PC-9 (cell line): Measurements from ENCODE around the gene NOS1AP. TPM values are rescaled to one million over a fixed set of nuclear protein-coding genes. Genes with fewer than 3 reads are reported as not detected.
"Not testable (repeated sequence)": the region's sequence is repeated elsewhere in the genome, so short reads cannot be mapped to it uniquely, and the experiment has no call there.

Source experiments
- BruUV-seq: library from RNA; stranded (reverse); fragments of 400-500 nt; replicated peaks from 2 replicates; lab custom pipeline; 2021; lab: Mats Ljungman, UMichigan
- CTCF ChIA-PET: fragments of 300-600 bp; sonication (Branson Sonifier 250); formaldehyde crosslinking; loops from one replicate; lab custom pipeline; 2022; ENCODE audit warnings: antibody characterized with exemption; lab: Charles Lee
- POLR2A ChIA-PET: fragments of 300-600 bp; sonication (Branson Sonifier 250); formaldehyde crosslinking; loops from one replicate; lab custom pipeline; 2022; ENCODE audit warnings: antibody characterized with exemption; ENCODE audit not compliant: unreplicated experiment; lab: Charles Lee
- DNase-seq, 2 experiments: peaks; one replicate each; pipeline versions ENCODE4 v3.0.0 to v3.0.0-alpha.2; 2015 to 2022; ENCODE audit warnings: mixed read lengths in 1 of 2
- H2AFZ ChIP-seq: fragments of 200-600 bp; sonication (generic); 2 replicates; pipeline ENCODE4 v1.8.1; 2017; ENCODE audit warnings: antibody characterized with exemption
- H3F3A ChIP-seq: fragments of 200-600 bp; sonication (generic); 2 replicates; pipeline ENCODE4 v1.8.1; 2017; ENCODE audit warnings: antibody characterized with exemption, mild to moderate bottlenecking, low read depth; ENCODE audit not compliant: insufficient read depth
- H3K27ac ChIP-seq: fragments of 200-600 bp; sonication (generic); 2 replicates; pipeline ENCODE4 v1.6.1; 2016; ENCODE audit warnings: mixed run types
- H3K27me3 ChIP-seq: fragments of 200-600 bp; sonication (generic); 2 replicates; pipeline ENCODE4 v1.6.1; 2016; ENCODE audit warnings: low read depth, mixed run types; ENCODE audit not compliant: insufficient read depth
- H3K36me3 ChIP-seq: fragments of 200-600 bp; sonication (generic); 2 replicates; pipeline ENCODE4 v1.6.1; 2016; ENCODE audit warnings: low read depth, mixed run types
- H3K4me1 ChIP-seq: fragments of 200-600 bp; sonication (generic); replicated peaks from 2 replicates; pipeline ENCODE4 v1.6.1; 2016; ENCODE audit warnings: mixed run types; ENCODE audit not compliant: insufficient read depth
- H3K4me2 ChIP-seq: fragments of 200-600 bp; sonication (generic); 2 replicates; pipeline ENCODE4 v1.6.1; 2017; ENCODE audit warnings: mixed run types
- H3K4me3 ChIP-seq: fragments of 200-600 bp; sonication (generic); 2 replicates; pipeline ENCODE4 v1.6.1; 2016; ENCODE audit warnings: mixed run types
- H3K79me2 ChIP-seq: fragments of 200-600 bp; sonication (generic); 2 replicates; pipeline ENCODE4 v1.6.1; 2017; ENCODE audit warnings: low read depth, mixed run types
- H3K9me2 ChIP-seq: fragments of 200-600 bp; sonication (generic); 2 replicates; pipeline ENCODE4 v1.8.1; 2017; ENCODE audit warnings: mild to moderate bottlenecking; ENCODE audit not compliant: insufficient read depth
- H3K9me3 ChIP-seq: fragments of 200-600 bp; sonication (generic); 2 replicates; pipeline ENCODE4 v1.8.1; 2016; ENCODE audit warnings: low read depth; ENCODE audit not compliant: insufficient read depth
- H4K20me1 ChIP-seq: fragments of 200-600 bp; sonication (generic); 2 replicates; pipeline ENCODE4 v1.8.1; 2017; ENCODE audit not compliant: insufficient read depth
- CTCF ChIP-seq: fragments of 200-600 bp; sonication (generic); conservative IDR thresholded peaks from 2 replicates; pipeline ENCODE4 v1.6.1; 2017; ENCODE audit warnings: mixed run types, antibody characterized with exemption, mild to moderate bottlenecking, moderate library complexity
- EZH2 ChIP-seq: fragments of 200-600 bp; sonication (generic); IDR thresholded peaks from 2 replicates; pipeline ENCODE4 v1.8.0; 2017; ENCODE audit warnings: antibody characterized with exemption, low read depth
- intact Hi-C: fragments of 100-400 bp; cut with micrococcal nuclease; formaldehyde crosslinking; loops from one replicate; pipeline ENCODE4 v1.10.0; 2022; ENCODE audit not compliant: unreplicated experiment
- total RNA-seq: library from RNA; stranded (reverse); gene quantifications from 2 replicates; pipeline ENCODE4 v1.2.3, GENCODE V29; 2021

Gene NOS1AP
- total RNA-seq, 1 experiment from 2014 or later: 9.9 TPM

- no peaks in the 10 kb centered on the region for H4K20me1 ChIP-seq
- no peak for DNase-seq
- no peaks in the 10 kb centered on the region for H3K27me3 ChIP-seq
- no peak overlapping the region for H3K4me3 ChIP-seq
- H2AFZ ChIP-seq: no peak overlapping the region
- no peaks in the 10 kb centered on the region for H3K79me2 ChIP-seq
- no peaks in the 10 kb centered on the region for H3K9me2 ChIP-seq
- H3K36me3 ChIP-seq: no peaks in the 10 kb centered on the region
- H3K4me2 ChIP-seq: no peak overlapping the region
- H3K4me1 ChIP-seq: no peaks in the 10 kb centered on the region
- no peaks in the 10 kb centered on the region for H3K9me3 ChIP-seq
- no peaks in the 10 kb centered on the region for H3F3A ChIP-seq
- CTCF ChIA-PET: interaction anchor here (0.8 kb wide), 1 partner anchor 10 kb away, joined by 4 read pairs; no protein-coding TSS in a partner anchor
- H3K27ac ChIP-seq: no peak overlapping the region
- BruUV-seq: no TSS peak
- POLR2A ChIA-PET: no interaction called here
- TF ChIP-seq EZH2: no peak
- TF ChIP-seq CTCF: no peak
- intact Hi-C loops: no loop called here
These were observed 22.6 kb upstream of the NOS1AP start for GRCh38 chr1:162046921-162047320.

GRCh38 chr1:162053949-162054348 is 15.5 kb upstream of the NOS1AP start:
- H3K4me3 ChIP-seq, H3K36me3 ChIP-seq, H3K27ac ChIP-seq, H3K4me2 ChIP-seq, H3K27me3 ChIP-seq, H3K79me2 ChIP-seq, DNase-seq, CTCF ChIA-PET, H3K9me2 ChIP-seq, BruUV-seq, intact Hi-C loops, POLR2A ChIA-PET, H3K9me3 ChIP-seq, H2AFZ ChIP-seq, H4K20me1 ChIP-seq: not testable (repeated sequence)
- peaks cover 15% of the 10 kb centered on the region for H3K4me1 ChIP-seq
- H3F3A ChIP-seq: peaks cover 15% of the 10 kb centered on the region; the same call in 1 of the 2 replicates

GRCh38 chr1:162055062-162055461 is 14.4 kb upstream of the NOS1AP start:
- H3K9me3 ChIP-seq: no peaks in the 10 kb centered on the region
- CTCF ChIA-PET: interaction anchor here (0.6 to 1.4 kb wide), 2 partner anchors 221 to 317 kb away, joined by 4 read pairs; no protein-coding TSS in a partner anchor
- no peaks in the 10 kb centered on the region for H4K20me1 ChIP-seq
- DNase-seq: peak; percentile 52 to 90
- H3K79me2 ChIP-seq: no peaks in the 10 kb centered on the region
- peaks cover 15% of the 10 kb centered on the region; the same call in 1 of the 2 replicates for H3F3A ChIP-seq
- no peak overlapping the region for H2AFZ ChIP-seq
- BruUV-seq: no TSS peak
- no peaks in the 10 kb centered on the region for H3K36me3 ChIP-seq
- H3K4me3 ChIP-seq: no peak overlapping the region
- peak overlapping the region; percentile 10; the same call in 1 of the 2 replicates for H3K4me2 ChIP-seq
- H3K9me2 ChIP-seq: no peaks in the 10 kb centered on the region
- POLR2A ChIA-PET: no interaction called here
- no peaks in the 10 kb centered on the region for H3K27me3 ChIP-seq
- H3K4me1 ChIP-seq: peaks cover 15% of the 10 kb centered on the region
- H3K27ac ChIP-seq: peak overlapping the region; percentile 44
- intact Hi-C loops: loop anchor here (5.0 kb wide), 3 partner anchors 162 to 442 kb away; partner anchors contain the start of gene UHMK1
- TF ChIP-seq CTCF (no peak), EZH2 (no peak)
